HG02970 (cell line): ENCODE results near the gene MEIG1.
A peak's percentile ranks its signal among the peaks of the same experiment; 100 is the strongest.
"Not testable (repeated sequence)": the region's sequence is repeated elsewhere in the genome, so short reads cannot be mapped to it uniquely, and the experiment has no call there.

Source experiments
- ATAC-seq: cut with Tn5 transposase; IDR thresholded peaks from one replicate; pipeline ENCODE4 v1.9.1; 2021; ENCODE audit warnings: mild to moderate bottlenecking, moderate library complexity, moderate number of reproducible peaks; ENCODE audit not compliant: unreplicated experiment, low FRiP score

MEIG1 gene

GRCh38 chr10:14959221-14960057 lies at the start of gene MEIG1:
TSS of gene MEIG1 (plus strand) at chr10:14959388. CDS start at chr10:14966469, 7,081 bp downstream.
- peak; percentile 75 for ATAC-seq

- ATAC-seq, result no peak
Measured at GRCh38 chr10:14910953-14911352, 48.2 kb upstream of the MEIG1 start.

- ATAC-seq, result no peak
Measured at GRCh38 chr10:14911801-14912200, 47.4 kb upstream of the MEIG1 start.

GRCh38 chr10:14916600-14916999 lies 42.6 kb upstream of the MEIG1 start:
- ATAC-seq, result no peak

GRCh38 chr10:14917827-14918226 lies 41.4 kb upstream of the MEIG1 start:
- no peak for ATAC-seq

- no peak for ATAC-seq
Measured at GRCh38 chr10:14918964-14919363, 40.2 kb upstream of the MEIG1 start.

DNA sequence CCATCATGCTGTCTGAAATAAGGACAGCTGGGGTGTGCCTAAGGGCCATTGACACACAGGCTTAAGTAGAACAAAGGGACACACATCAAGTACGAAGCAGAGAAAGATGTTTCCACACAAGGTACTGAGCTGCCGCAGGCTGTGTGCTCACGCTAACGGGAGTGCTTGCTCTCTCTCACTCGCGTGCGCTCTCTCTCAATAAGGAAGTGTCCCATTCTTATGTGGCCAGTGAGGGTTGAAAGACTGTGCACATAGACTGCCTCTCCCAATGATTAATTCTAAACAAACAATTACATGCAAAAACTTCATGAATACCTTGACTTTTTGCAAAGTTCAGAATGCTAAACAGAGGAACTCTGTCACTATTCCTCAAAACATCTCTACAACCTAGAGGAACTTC lies 35.2 kb upstream of the MEIG1 start:
- ATAC-seq, result no peak

DNA sequence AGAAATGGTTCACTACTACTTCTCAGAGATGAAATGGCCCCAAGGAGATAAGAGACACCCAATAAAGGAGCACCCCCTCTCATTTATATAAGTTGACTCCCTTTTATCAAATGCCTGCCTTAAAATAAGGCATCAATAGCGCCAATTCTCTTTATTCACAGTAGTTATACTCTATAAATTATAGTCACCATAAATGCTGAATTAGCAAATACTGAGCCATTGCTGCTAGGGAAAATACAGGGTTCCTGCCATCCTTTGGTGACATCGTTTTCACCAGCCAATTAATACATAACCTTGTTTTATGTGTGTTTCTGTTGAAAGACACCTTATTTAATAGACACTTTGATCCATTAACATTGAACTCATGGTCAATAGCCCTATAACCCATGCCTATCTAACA lies 33.9 kb upstream of the MEIG1 start:
- no peak for ATAC-seq

DNA sequence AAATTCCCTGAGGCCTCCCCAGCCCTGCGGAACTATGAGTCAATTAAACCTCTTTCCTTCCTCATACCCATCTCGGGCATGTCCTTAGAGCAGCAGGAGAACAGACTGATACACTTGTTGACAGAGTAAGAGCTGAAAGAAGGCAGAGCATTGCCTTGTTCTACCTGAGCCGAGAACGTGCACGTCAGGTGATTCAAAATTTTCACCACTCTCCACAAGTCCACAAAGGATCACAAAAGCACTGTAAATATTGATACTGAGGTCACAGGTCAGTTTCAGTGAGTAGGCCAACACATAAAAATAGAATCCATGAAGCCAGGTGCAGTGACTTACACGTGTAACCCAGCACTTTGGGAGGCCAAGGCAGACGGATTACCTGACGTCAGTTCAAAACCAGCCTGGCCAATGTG lies 33.1 kb upstream of the MEIG1 start:
- no peak for ATAC-seq

- ATAC-seq, result no peak
Measured at GRCh38 chr10:14926722-14927416, 32.3 kb upstream of the MEIG1 start.

- no peak for ATAC-seq
Measured at GRCh38 chr10:14930610-14931009, 28.6 kb upstream of the MEIG1 start.

- no peak for ATAC-seq
Measured at GRCh38 chr10:14936584-14936983, 22.6 kb upstream of the MEIG1 start.

- not testable (repeated sequence) for ATAC-seq
Measured at GRCh38 chr10:14938971-14939370, 20.2 kb upstream of the MEIG1 start.

DNA sequence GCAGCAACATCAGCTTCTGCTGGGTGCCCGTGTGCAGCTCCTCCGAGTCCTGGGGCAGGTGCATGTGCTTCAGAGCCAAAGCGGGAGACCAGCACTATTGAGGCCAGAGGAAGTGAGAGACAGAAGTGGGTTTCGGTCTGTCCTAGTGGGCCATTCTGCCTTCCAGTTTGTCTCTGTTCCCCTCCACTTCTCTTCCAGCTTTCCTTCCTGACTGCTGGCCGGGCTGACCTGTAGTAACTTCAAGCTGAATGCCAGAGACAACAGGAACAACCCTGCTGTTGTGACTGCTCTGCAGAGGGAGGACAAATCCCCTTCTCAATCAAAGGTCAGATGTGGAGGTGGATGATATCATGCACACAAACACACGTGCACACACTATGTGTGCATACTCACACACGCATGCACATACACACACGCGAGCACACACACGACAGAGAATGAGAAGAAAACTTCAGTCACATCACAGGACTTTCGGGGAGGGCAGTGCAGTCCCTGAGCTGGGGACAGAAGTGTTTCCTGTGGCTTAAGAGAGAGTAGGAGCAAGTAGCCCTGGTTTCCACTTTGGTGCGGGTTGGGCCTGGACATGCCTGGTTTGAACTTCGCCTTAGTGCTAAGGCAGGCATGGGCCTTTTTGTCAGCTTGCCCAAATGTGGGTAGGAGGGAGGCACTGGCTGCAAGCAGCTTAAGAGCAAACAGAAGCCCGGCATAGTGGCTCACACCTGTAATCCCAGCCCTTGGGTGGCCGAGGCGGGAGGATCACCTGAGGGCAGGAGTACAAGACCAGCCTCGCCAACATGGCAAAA lies 16.8 kb upstream of the MEIG1 start:
- ATAC-seq, result peak; percentile 74

GRCh38 chr10:14942950-14943338 lies 16.2 kb upstream of the MEIG1 start:
- ATAC-seq, result not testable (repeated sequence)

- ATAC-seq, result no peak
Measured at GRCh38 chr10:14945108-14945507, 14.1 kb upstream of the MEIG1 start.

GRCh38 chr10:14947268-14947667 lies 11.9 kb upstream of the MEIG1 start:
- no peak for ATAC-seq

GRCh38 chr10:14949291-14949690 lies 9.9 kb upstream of the MEIG1 start:
- ATAC-seq, result no peak

GRCh38 chr10:14952851-14953423 lies 6.3 kb upstream of the MEIG1 start:
- ATAC-seq, result no peak

DNA sequence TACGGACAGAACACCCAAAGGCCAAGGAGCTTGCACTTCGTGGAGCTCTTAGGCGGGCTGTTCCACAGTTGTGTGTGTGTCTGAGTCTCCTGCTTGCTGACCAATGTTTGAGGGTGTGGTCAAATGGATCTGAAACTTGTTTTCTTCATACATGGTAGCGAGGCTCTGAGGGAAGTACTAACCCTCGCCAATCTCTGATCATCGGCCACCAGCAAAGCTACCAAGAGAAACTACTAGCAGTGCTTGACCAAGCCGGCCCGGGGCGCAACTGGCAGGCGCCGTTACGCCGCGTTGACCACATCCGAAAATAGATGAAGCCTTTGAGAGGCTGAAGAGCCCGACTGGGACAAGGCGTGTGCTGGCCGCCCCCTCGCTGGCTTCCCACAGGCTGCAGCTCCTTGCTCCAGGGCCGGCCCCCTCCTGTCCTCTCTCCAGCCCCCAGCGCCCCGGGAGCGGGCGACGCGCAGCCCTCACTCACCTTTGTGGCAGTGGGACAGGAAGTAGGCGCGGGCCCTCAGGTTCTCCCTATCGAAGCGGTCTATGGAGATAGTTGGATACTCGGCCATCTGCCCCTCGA lies 5.7 kb upstream of the MEIG1 start:
- peak; percentile 26 for ATAC-seq
